ENCODE results near the gene PRKAG2. TPM values are rescaled to one million over a fixed set of nuclear protein-coding genes. Genes with fewer than 3 reads are reported as not detected.

PRKAG2 gene
- polyA plus RNA-seq, 5 donors, result 14.3 to 21.6 (median 17.3) TPM

GRCh38 chr7:151774951-151775350, 102.0 kb downstream of the PRKAG2 start:
- DNase-seq, result no peak

- DNase-seq, result no peak
These were observed 103.1 kb downstream of the PRKAG2 start for GRCh38 chr7:151773797-151774196.

GRCh38 chr7:151770232-151770631, 106.7 kb downstream of the PRKAG2 start:
- no peak for DNase-seq

GRCh38 chr7:151769188-151769821, 107.6 kb downstream of the PRKAG2 start:
- DNase-seq, result no peak

GRCh38 chr7:151768805-151769187, 108.1 kb downstream of the PRKAG2 start:
- no peak for DNase-seq

GRCh38 chr7:151767557-151767956, 109.4 kb downstream of the PRKAG2 start:
- no peak for DNase-seq

GRCh38 chr7:151764056-151764920, 112.6 kb downstream of the PRKAG2 start:
- DNase-seq, result no peak

GRCh38 chr7:151763420-151763984, 113.4 kb downstream of the PRKAG2 start:
- DNase-seq, result no peak

- DNase-seq, result no peak
These were observed 114.2 kb downstream of the PRKAG2 start for GRCh38 chr7:151762583-151763245.

GRCh38 chr7:151761957-151762356, 115.0 kb downstream of the PRKAG2 start:
- no peak for DNase-seq

GRCh38 chr7:151761231-151761630, 115.7 kb downstream of the PRKAG2 start:
- DNase-seq, result no peak

GRCh38 chr7:151759591-151760042, 117.3 kb downstream of the PRKAG2 start:
- peak in 1 of 2 donors; percentile 54 for DNase-seq

- no peak for DNase-seq
These were observed 118.0 kb downstream of the PRKAG2 start for GRCh38 chr7:151758622-151759540.

GRCh38 chr7:151757274-151757673, 119.6 kb downstream of the PRKAG2 start:
- DNase-seq, result no peak

GRCh38 chr7:151756866-151757265, 120.0 kb downstream of the PRKAG2 start:
- no peak for DNase-seq

GRCh38 chr7:151756076-151756731, 120.7 kb downstream of the PRKAG2 start:
- DNase-seq, result no peak

GRCh38 chr7:151755131-151755801, 121.6 kb downstream of the PRKAG2 start:
- peak; percentile 48 to 51 for DNase-seq

GRCh38 chr7:151754688-151755130, 122.2 kb downstream of the PRKAG2 start:
- no peak for DNase-seq

- DNase-seq, result peak; percentile 69 to 70
These were observed 122.7 kb downstream of the PRKAG2 start for GRCh38 chr7:151754142-151754590.
